Smooth muscle cell (in vitro differentiated cells): Measurements from ENCODE around the gene TTC7B. TPM values are rescaled to one million over a fixed set of nuclear protein-coding genes. Genes with fewer than 3 reads are reported as not detected.

Source experiments
- DNase-seq: peaks from one replicate; lab custom pipeline; 2025; ENCODE audit not compliant: unreplicated experiment; lab: John Stamatoyannopoulos, UW
- H2AFZ ChIP-seq: fragments of 200-600 bp; sonication (generic); 2 replicates; pipeline ENCODE4 v1.6.0; 2016; ENCODE audit warnings: antibody characterized with exemption, low read depth, mild to moderate bottlenecking
- H3F3A ChIP-seq: fragments of 200-600 bp; sonication (generic); 2 replicates; pipeline ENCODE4 v1.6.0; 2017; ENCODE audit warnings: antibody characterized with exemption, low read depth
- H3K27ac ChIP-seq: fragments of 200-600 bp; sonication (generic); 2 replicates; pipeline ENCODE4 v1.5.1; 2016; ENCODE audit warnings: low read depth, mild to moderate bottlenecking
- H3K27me3 ChIP-seq: fragments of 200-600 bp; sonication (generic); 2 replicates; pipeline ENCODE4 v1.6.1; 2016; ENCODE audit warnings: low read depth, mild to moderate bottlenecking
- H3K36me3 ChIP-seq: fragments of 200-600 bp; sonication (generic); 2 replicates; pipeline ENCODE4 v1.5.1; 2016; ENCODE audit warnings: low read depth
- H3K4me1 ChIP-seq: fragments of 200-600 bp; sonication (generic); 2 replicates; pipeline ENCODE4 v1.5.1; 2016; ENCODE audit warnings: low read depth
- H3K4me2 ChIP-seq: fragments of 200-600 bp; sonication (generic); 2 replicates; pipeline ENCODE4 v1.6.0; 2016; ENCODE audit warnings: mild to moderate bottlenecking
- H3K4me3 ChIP-seq: fragments of 200-600 bp; sonication (generic); 2 replicates; pipeline ENCODE4 v1.5.1; 2016; ENCODE audit warnings: mild to moderate bottlenecking
- H3K79me2 ChIP-seq: fragments of 200-600 bp; sonication (generic); 2 replicates; pipeline ENCODE4 v1.6.0; 2016; ENCODE audit warnings: low read depth, mild to moderate bottlenecking
- H3K9ac ChIP-seq: fragments of 200-600 bp; sonication (generic); 2 replicates; pipeline ENCODE4 v1.6.0; 2016; ENCODE audit warnings: low read depth
- H3K9me3 ChIP-seq: fragments of 200-600 bp; sonication (generic); replicated peaks from 2 replicates; pipeline ENCODE4 v1.5.1; 2016; ENCODE audit warnings: low read depth
- H4K20me1 ChIP-seq: fragments of 200-600 bp; sonication (generic); 2 replicates; pipeline ENCODE4 v1.6.0; 2016; ENCODE audit warnings: low read depth
- CTCF ChIP-seq: fragments of 200-600 bp; sonication (generic); IDR thresholded peaks from 2 replicates; pipeline ENCODE4 v1.5.1; 2017; ENCODE audit warnings: borderline replicate concordance, mild to moderate bottlenecking, antibody characterized with exemption; ENCODE audit not compliant: insufficient read depth, poor library complexity, severe bottlenecking
- WGBS: methylation state at CpG from one replicate; pipeline ENCODE4 v1.1.7; 2016; ENCODE audit warnings: low lambda C conversion rate; 5-methylcytosine and 5-hydroxymethylcytosine counted together
- polyA plus RNA-seq: library from polyadenylated mRNA; unstranded; fragments of >200 nt; fragmentation: Nextera tagmentation; extraction: Ambion mirVana; gene quantifications from 2 replicates; pipeline ENCODE4 v1.2.1, GENCODE V29; 2016
- total RNA-seq: library from RNA; depleted of rRNA; stranded (reverse); fragments of >200 nt; gene quantifications from 2 replicates; pipeline ENCODE4 v1.2.3, GENCODE V29; 2014

Gene TTC7B
- total and polyA plus RNA-seq, 2 experiments from 2014 or later = 22.1 to 54.1 TPM

- no peaks in the 10 kb centered on the region for H3K9me3 ChIP-seq
- 97% methylated on average over 8 of the region's 8 CpGs for WGBS
- H3K4me2 ChIP-seq = no peak overlapping the region
Measured at GRCh38 chr14:90781876-90782275, 34.4 kb downstream of the TTC7B start.

GRCh38 chr14:90781344-90781761 is 34.9 kb downstream of the TTC7B start:
- Histone ChIP-seq H3K9me3 (no peaks in the 10 kb centered on the region), H3K4me2 (no peak overlapping the region), H3K9ac (no peak overlapping the region), H3K27ac (no peak overlapping the region), H3K4me3 (no peak overlapping the region), H3K4me1 (no peaks in the 10 kb centered on the region), H3F3A (no peaks in the 10 kb centered on the region), H3K27me3 (no peaks in the 10 kb centered on the region), H2AFZ (no peak overlapping the region), H3K36me3 (no peaks in the 10 kb centered on the region), H4K20me1 (no peaks in the 10 kb centered on the region), H3K79me2 (no peaks in the 10 kb centered on the region)
- WGBS = 81% methylated on average over 4 of the region's 4 CpGs
- no peak for TF ChIP-seq CTCF
- no peak for DNase-seq

More at GRCh38 chr14:90781876-90782275, 34.4 kb downstream of the TTC7B start:
- Histone ChIP-seq H2AFZ (no peak overlapping the region), H3K9ac (no peak overlapping the region), H4K20me1 (peaks cover 2% of the 10 kb centered on the region), H3K27ac (no peak overlapping the region), H3F3A (no peaks in the 10 kb centered on the region), H3K4me3 (no peak overlapping the region), H3K79me2 (no peaks in the 10 kb centered on the region), H3K27me3 (no peaks in the 10 kb centered on the region), H3K4me1 (no peaks in the 10 kb centered on the region), H3K36me3 (no peaks in the 10 kb centered on the region)
- no peak for TF ChIP-seq CTCF
- DNase-seq = no peak

- H3K36me3 ChIP-seq = no peaks in the 10 kb centered on the region
- H4K20me1 ChIP-seq = no peaks in the 10 kb centered on the region
- no peak overlapping the region for H3K9ac ChIP-seq
- no peaks in the 10 kb centered on the region for H3K27me3 ChIP-seq
- H3K79me2 ChIP-seq = no peaks in the 10 kb centered on the region
- TF ChIP-seq CTCF = no peak
- H3F3A ChIP-seq = no peaks in the 10 kb centered on the region
- no peak for DNase-seq
- H3K4me1 ChIP-seq = no peaks in the 10 kb centered on the region
- H3K4me3 ChIP-seq = no peak overlapping the region
- H2AFZ ChIP-seq = no peak overlapping the region
- H3K9me3 ChIP-seq = no peaks in the 10 kb centered on the region
- WGBS = 98% methylated on average over 12 of the region's 12 CpGs
- no peak overlapping the region for H3K27ac ChIP-seq
- no peak overlapping the region for H3K4me2 ChIP-seq
Measured at GRCh38 chr14:90780519-90780918, 35.7 kb downstream of the TTC7B start.

GRCh38 chr14:90778571-90779255 is 37.5 kb downstream of the TTC7B start:
- Histone ChIP-seq H3F3A (no peaks in the 10 kb centered on the region), H3K36me3 (no peaks in the 10 kb centered on the region), H3K4me3 (no peak overlapping the region), H3K9me3 (no peaks in the 10 kb centered on the region), H3K4me1 (no peaks in the 10 kb centered on the region), H4K20me1 (no peaks in the 10 kb centered on the region), H2AFZ (no peak overlapping the region), H3K27me3 (no peaks in the 10 kb centered on the region), H3K27ac (no peak overlapping the region), H3K4me2 (no peak overlapping the region), H3K79me2 (no peaks in the 10 kb centered on the region), H3K9ac (no peak overlapping the region)
- 96% methylated on average over 13 of the region's 13 CpGs for WGBS
- no peak for TF ChIP-seq CTCF
- DNase-seq = no peak
